Endodermal cell (in vitro differentiated cells): ENCODE measurements around the gene CCDC6. TPM values are rescaled to one million over a fixed set of nuclear protein-coding genes. Genes with fewer than 3 reads are reported as not detected.

ENCODE experiments used
- DNase-seq: peaks from one replicate; pipeline ENCODE4 v3.0.0-alpha.2; 2017
- H3K27ac ChIP-seq: 2 replicates; pipeline ENCODE4 v1.5.1; 2013; ENCODE audit warnings: mild to moderate bottlenecking, low read depth, low read length, moderate library complexity
- H3K27me3 ChIP-seq: 2 replicates; pipeline ENCODE4 v1.6.1; 2013; ENCODE audit warnings: mild to moderate bottlenecking, low read length, moderate library complexity; ENCODE audit not compliant: insufficient read depth, control insufficient read depth, poor library complexity, severe bottlenecking
- H3K36me3 ChIP-seq: 2 replicates; pipeline ENCODE4 v1.7.0; 2013; ENCODE audit warnings: mild to moderate bottlenecking, low read length, moderate library complexity; ENCODE audit not compliant: control insufficient read depth, insufficient read depth
- H3K4me1 ChIP-seq: one replicate; pipeline ENCODE4 v1.7.0; 2013; ENCODE audit warnings: low read length; ENCODE audit not compliant: control insufficient read depth, insufficient read depth
- H3K4me3 ChIP-seq: 2 replicates; pipeline ENCODE4 v1.5.1; 2013; ENCODE audit warnings: mild to moderate bottlenecking, low read length, moderate library complexity
- H3K9ac ChIP-seq: 2 replicates; pipeline ENCODE4 v1.6.1; 2013; ENCODE audit warnings: mild to moderate bottlenecking, low read length, moderate library complexity; ENCODE audit not compliant: poor library complexity, severe bottlenecking; ENCODE audit errors: extremely low read depth
- H3K9me3 ChIP-seq: 2 replicates; pipeline ENCODE4 v1.6.1; 2013; ENCODE audit warnings: mild to moderate bottlenecking, low read length, moderate library complexity; ENCODE audit not compliant: control insufficient read depth
- H3K27ac Mint-ChIP-seq: 2 replicates; pipeline ENCODE4 v1.8.0; 2020; ENCODE audit warnings: mixed read lengths
- H3K27me3 Mint-ChIP-seq: 2 replicates; pipeline ENCODE4 v1.8.0; 2021; ENCODE audit warnings: mild to moderate bottlenecking, mixed read lengths; ENCODE audit not compliant: insufficient read depth
- H3K36me3 Mint-ChIP-seq: 2 replicates; pipeline ENCODE4 v1.8.0; 2020; ENCODE audit warnings: low read depth, mixed read lengths
- H3K4me1 Mint-ChIP-seq: 2 replicates; pipeline ENCODE4 v1.8.0; 2020; ENCODE audit warnings: mixed read lengths
- H3K4me3 Mint-ChIP-seq: 2 replicates; pipeline ENCODE4 v1.8.0; 2020; ENCODE audit warnings: mild to moderate bottlenecking, moderate library complexity, mixed read lengths
- H3K9me3 Mint-ChIP-seq: 2 replicates; pipeline ENCODE4 v1.8.0; 2020; ENCODE audit warnings: mild to moderate bottlenecking, mixed read lengths
- CTCF ChIP-seq: fragments of 200-600 bp; sonication (generic); conservative IDR thresholded peaks from 2 replicates; pipeline ENCODE4 v1.5.0; 2021; ENCODE audit warnings: antibody characterized with exemption, mild to moderate bottlenecking
- WGBS, 2 experiments: methylation state at CpG; one replicate each; pipeline versions ENCODE4 v1.1.5 to v1.1.7; 2013; ENCODE audit warnings: missing lambda C conversion rate in 2 of 2, mixed read lengths in 1 of 2; ENCODE audit not compliant: insufficient coverage in 1 of 2, insufficient read length in 1 of 2; 5-methylcytosine and 5-hydroxymethylcytosine counted together
- total RNA-seq, 2 donors: library from RNA; stranded (reverse); fragmentation: NEBNext Ultra II Directional in 1 of 2; extraction: Animal tissue kit (Norgen Biotek cat#: 25700) in 1 of 2; gene quantifications; 2 replicates in 1 of 2; 3 replicates in 1 of 2; pipeline ENCODE4 v1.2.1, GENCODE V29; 2021

CCDC6 gene
- total RNA-seq, 2 donors from 2014 or later, result 29.3 to 30.4 TPM

GRCh38 chr10:59907918-59908807, 1.8 kb upstream of the CCDC6 start:
- Histone ChIP-seq H3K9me3 (peaks cover 5% of the 10 kb centered on the region), H3K27ac (peak overlapping the region; percentile 75), H3K4me3 (peak overlapping the region; percentile 88), H3K4me1 (peaks cover 16% of the 10 kb centered on the region), H3K9ac (peak overlapping the region; percentile 73), H3K36me3 (no peaks in the 10 kb centered on the region), H3K27me3 (no peaks in the 10 kb centered on the region)
- 4 to 7% methylated on average over 8 to 9 of the region's 9 CpGs for WGBS, 2 experiments
- Mint-ChIP-seq H3K27me3 (no peaks in the 10 kb centered on the region), H3K27ac (peak overlapping the region; percentile 99), H3K36me3 (no peaks in the 10 kb centered on the region), H3K9me3 (peaks cover 8% of the 10 kb centered on the region), H3K4me3 (peak overlapping the region; percentile 93), H3K4me1 (peaks cover 37% of the 10 kb centered on the region)
- TF ChIP-seq CTCF, result no peak
- peak; percentile 89 for DNase-seq

GRCh38 chr10:59907537-59907917, 1.2 kb upstream of the CCDC6 start:
- Histone ChIP-seq H3K9me3 (no peaks in the 10 kb centered on the region), H3K4me1 (peaks cover 16% of the 10 kb centered on the region), H3K27ac (peak overlapping the region; percentile 75), H3K4me3 (peak overlapping the region; percentile 88), H3K27me3 (no peaks in the 10 kb centered on the region), H3K9ac (peak overlapping the region; percentile 73), H3K36me3 (no peaks in the 10 kb centered on the region)
- WGBS, 2 experiments, result 73 to 100% methylated on average over 1 to 2 of the region's 2 CpGs
- TF ChIP-seq CTCF, result no peak
- peaks cover 1% of the 10 kb centered on the region for H3K9me3 Mint-ChIP-seq
- DNase-seq, result no peak
- no peaks in the 10 kb centered on the region for H3K27me3 Mint-ChIP-seq
- H3K27ac Mint-ChIP-seq, result peak overlapping the region; percentile 99
- peaks cover 37% of the 10 kb centered on the region for H3K4me1 Mint-ChIP-seq
- H3K4me3 Mint-ChIP-seq, result peak overlapping the region; percentile 93
- H3K36me3 Mint-ChIP-seq, result no peaks in the 10 kb centered on the region

GRCh38 chr10:59905731-59906416, 482 bp downstream of the CCDC6 start:
- H3K9ac ChIP-seq, result peak overlapping the region; percentile 83
- Mint-ChIP-seq H3K4me1 (peaks cover 39% of the 10 kb centered on the region), H3K27ac (peak overlapping the region; percentile 88), H3K36me3 (no peaks in the 10 kb centered on the region), H3K9me3 (no peaks in the 10 kb centered on the region), H3K4me3 (peak overlapping the region; percentile 93), H3K27me3 (no peaks in the 10 kb centered on the region)
- H3K36me3 ChIP-seq, result no peaks in the 10 kb centered on the region
- peak overlapping the region; percentile 50 for H3K27ac ChIP-seq
- no peak for TF ChIP-seq CTCF
- peaks cover 16% of the 10 kb centered on the region for H3K4me1 ChIP-seq
- H3K4me3 ChIP-seq, result peak overlapping the region; percentile 88
- no peaks in the 10 kb centered on the region for H3K27me3 ChIP-seq
- DNase-seq, result no peak
- 0% methylated on average over 3 to 56 of the region's 56 CpGs for WGBS, 2 experiments
- H3K9me3 ChIP-seq, result no peaks in the 10 kb centered on the region
